ENCODE results near the gene INCENP.

The INCENP gene

DNA sequence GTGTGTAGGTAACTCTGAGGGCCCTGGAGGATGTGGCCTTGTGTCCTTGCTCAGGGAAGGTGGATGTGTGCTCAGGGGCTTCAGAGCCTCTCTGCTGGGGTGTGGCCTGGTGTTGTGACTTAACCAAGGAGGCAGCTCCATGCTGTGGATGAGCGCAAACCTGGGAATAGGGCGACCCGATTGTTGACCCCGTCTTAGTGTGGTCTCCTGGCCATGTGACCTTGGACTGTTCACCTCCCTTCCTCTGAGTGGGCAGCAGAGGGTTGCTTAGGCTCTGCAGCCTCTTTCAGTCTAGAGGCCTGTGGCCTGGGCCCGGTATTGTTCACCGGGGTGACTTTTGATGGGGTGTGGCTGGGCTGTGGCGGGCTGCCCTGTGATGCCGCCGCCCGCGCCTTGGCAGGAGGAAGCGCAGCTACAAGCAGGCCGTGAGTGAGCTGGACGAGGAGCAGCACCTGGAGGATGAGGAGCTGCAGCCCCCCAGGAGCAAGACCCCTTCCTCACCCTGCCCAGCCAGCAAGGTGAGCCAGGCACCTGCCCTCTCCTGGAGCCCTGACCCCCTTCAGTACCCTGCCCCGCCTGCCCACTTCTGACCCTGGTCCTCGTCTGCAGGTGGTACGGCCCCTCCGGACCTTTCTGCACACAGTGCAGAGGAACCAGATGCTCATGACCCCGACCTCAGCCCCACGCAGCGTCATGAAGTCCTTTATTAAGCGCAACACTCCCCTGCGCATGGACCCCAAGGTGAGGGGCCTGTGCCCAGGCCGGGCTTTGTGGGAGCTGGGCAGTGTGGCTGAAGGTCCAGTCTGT, 16.7 kb downstream of the INCENP start:
- DNase-seq (ENCODE audit: low read depth in 1 of 2, low spot score in 1 of 2), result no peak

- DNase-seq (ENCODE audit: low read depth in 1 of 2, low spot score in 1 of 2), result no peak
Measured at GRCh38 chr11:62141111-62142042, 17.6 kb downstream of the INCENP start.

DNA sequence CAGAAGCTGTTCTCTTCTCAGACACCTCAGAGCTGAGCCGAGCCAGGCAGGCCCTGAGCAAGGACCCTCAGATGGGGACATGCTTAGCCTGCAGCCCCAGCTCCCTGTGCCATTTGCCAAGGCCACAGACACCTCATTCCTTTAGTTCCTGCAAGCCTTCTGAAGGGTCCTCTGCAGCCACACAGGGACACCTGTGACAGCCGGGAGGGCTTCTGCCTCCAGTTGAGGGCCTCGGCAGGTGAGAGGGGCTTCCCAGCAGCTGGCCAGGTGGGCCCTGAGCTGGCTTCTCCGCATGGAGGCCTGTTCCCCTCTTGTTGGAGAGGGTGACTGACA, 18.2 kb downstream of the INCENP start:
- no peak for DNase-seq (ENCODE audit: low read depth in 1 of 2, low spot score in 1 of 2)

GRCh38 chr11:62142921-62143320, 19.1 kb downstream of the INCENP start:
- DNase-seq (ENCODE audit: low read depth in 1 of 2, low spot score in 1 of 2), result no peak

DNA sequence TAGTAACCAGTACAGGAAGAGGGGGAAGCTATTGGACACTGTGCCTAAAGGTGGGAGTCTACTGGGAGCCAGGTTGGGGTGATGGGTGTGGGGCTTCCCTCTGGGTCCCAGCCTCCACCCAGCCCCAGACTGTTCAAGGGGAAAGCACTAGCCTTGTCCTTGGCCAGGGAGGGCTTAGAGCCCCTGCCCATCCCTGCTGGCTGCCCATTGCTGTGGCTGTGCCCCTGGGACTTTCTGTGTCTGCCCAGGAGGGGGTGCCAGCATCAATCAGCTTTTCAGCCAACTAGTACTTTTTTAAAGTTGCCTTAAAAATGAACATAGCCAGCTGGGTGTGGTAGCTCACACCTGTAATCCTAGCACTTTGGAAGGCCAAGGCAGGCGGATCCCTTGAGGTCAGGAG, 19.9 kb downstream of the INCENP start:
- no peak for DNase-seq (ENCODE audit: low read depth in 1 of 2, low spot score in 1 of 2)

- DNase-seq (ENCODE audit: low read depth in 1 of 2, low spot score in 1 of 2), result no peak
Measured at GRCh38 chr11:62144641-62145255, 20.9 kb downstream of the INCENP start.

- no peak for DNase-seq (ENCODE audit: low read depth in 1 of 2, low spot score in 1 of 2)
Measured at GRCh38 chr11:62145261-62145871, 21.6 kb downstream of the INCENP start.

DNA sequence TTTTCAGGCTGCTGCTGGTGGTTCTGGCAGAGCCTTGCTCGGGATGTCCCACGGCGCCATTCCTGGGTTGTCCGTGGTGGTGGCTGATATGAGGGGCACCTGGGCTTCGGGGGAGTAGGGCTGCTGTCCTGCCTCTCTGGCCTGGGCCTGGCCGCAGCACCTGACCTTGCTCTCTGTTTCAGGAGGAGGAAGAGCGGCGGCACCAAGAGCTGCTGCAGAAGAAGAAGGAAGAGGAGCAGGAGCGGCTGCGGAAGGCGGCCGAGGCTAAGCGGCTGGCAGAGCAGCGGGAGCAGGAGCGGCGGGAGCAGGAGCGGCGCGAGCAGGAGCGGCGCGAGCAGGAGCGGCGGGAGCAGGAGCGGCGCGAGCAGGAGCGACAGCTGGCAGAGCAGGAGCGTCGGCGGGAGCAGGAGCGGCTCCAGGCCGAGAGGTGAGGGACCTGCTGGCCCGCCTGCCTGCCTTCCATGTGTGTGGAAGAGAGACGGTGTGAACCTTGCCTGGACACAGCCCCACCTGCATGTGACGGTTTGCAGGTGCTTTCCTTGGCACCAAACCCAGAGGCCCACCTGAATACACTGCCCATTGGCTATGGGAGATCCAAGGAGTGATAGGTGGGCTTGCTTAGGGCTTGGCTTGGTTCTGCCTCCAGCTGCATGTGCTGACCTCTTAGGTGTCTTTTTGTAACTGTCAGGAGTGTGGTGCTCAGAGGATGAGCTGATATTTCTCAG, 22.8 kb downstream of the INCENP start:
- DNase-seq (ENCODE audit: low read depth in 1 of 2, low spot score in 1 of 2), result no peak

GRCh38 chr11:62147545-62147944, 23.7 kb downstream of the INCENP start:
- DNase-seq (ENCODE audit: low read depth in 1 of 2, low spot score in 1 of 2), result no peak

DNA sequence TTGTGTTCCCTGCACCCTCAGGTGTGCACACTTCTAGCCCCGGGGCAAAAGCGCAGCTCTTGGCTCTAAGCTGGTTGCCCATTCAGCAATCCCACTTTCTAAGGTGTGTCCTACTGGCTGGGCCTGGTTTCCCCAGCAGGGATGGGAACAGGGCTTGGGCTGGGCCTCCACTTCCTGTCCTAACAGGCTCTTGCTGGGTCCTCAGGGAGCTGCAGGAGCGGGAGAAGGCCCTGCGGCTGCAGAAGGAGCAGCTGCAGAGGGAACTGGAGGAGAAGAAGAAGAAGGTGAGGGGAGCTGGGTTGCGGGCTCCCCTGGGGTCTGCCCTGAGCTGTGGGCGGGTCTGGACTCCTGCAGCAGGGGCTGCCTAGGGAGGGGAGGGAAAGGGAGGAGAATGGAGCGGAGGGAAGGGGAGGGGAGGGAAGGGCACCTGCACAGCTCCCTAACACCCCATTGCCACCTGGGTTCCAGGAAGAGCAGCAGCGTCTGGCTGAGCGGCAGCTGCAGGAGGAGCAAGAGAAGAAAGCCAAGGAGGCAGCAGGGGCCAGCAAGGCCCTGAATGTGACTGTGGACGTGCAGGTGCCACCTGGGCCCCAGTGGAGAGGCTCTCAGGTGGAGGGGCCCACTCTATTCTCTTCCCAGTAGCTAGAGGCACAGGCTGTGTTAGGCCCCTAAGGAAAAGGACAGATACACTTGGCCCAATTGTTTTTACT, 24.6 kb downstream of the INCENP start:
- no peak for DNase-seq (ENCODE audit: low read depth in 1 of 2, low spot score in 1 of 2)

- DNase-seq (ENCODE audit: low read depth in 1 of 2, low spot score in 1 of 2), result no peak
Measured at GRCh38 chr11:62149986-62150886, 26.4 kb downstream of the INCENP start.

- DNase-seq (ENCODE audit: low read depth in 1 of 2, low spot score in 1 of 2), result no peak
Measured at GRCh38 chr11:62150887-62151736, 27.3 kb downstream of the INCENP start.

- no peak for DNase-seq (ENCODE audit: low read depth in 1 of 2, low spot score in 1 of 2)
Measured at GRCh38 chr11:62151737-62152102, 27.9 kb downstream of the INCENP start.

DNA sequence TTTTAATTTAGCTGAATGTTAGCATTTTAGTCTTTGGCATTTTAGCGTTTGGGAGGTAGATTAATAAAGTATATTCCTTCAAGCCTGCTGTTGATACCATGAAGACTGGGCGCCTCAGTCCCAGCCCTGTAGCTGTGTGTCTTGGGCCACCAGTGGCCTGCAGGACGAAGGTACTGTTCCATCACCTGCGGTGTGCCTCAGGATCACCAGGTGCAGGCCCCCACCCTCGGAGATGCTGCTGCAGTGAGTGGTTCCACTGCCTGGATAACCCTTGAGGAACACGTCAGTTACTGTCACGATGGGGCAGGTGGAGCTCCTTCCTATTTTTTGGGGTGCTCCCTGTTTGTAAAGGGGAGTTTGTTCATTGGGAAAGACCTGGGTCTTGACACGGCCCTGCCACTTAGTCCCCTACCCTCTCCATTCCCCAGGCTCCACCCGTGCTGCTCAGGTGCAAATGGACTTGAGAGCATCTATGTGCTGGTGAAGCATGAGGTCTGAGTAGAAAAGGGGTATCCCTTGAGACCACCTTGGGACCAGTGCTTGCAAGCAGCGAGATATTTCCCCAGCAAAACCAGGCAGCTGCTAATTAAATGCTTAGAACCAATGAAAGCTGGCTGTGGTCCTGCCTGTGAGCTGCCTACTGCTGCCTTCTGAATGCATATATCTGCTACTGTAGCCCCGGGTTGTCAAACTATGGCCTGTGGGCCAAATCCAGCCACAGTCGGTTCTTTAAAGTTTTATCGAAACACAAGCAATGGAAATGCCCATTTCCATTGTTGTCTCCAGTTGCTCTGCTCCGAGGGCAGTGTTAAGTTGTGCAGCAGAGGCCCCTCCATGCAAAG, 28.7 kb downstream of the INCENP start:
- DNase-seq (ENCODE audit: low read depth in 1 of 2, low spot score in 1 of 2), result no peak

GRCh38 chr11:62153087-62153395, 29.2 kb downstream of the INCENP start:
- no peak for DNase-seq (ENCODE audit: low read depth in 1 of 2, low spot score in 1 of 2)

DNA sequence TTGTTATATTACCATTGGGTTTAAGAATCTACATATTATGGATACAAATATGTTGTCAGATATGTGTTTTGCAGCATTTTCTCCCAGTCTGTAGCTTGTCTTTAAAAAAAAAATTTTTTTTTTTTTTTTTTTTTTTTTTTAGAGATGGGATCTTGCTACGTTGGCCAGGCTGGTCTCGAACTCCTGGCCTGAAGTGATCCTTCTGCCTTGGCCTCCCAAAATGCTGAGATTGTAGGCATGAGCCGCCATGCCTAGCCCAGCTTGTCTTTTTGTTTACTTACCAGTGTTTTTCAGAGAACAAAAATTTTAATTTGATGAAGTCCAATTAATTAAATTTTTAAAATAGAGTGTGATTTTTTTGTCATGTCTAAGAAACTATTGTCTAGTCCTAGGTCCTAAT, 29.8 kb downstream of the INCENP start:
- DNase-seq (ENCODE audit: low read depth in 1 of 2, low spot score in 1 of 2), result no peak

- no peak for DNase-seq (ENCODE audit: low read depth in 1 of 2, low spot score in 1 of 2)
Measured at GRCh38 chr11:62157603-62158002, 33.8 kb downstream of the INCENP start.

DNA sequence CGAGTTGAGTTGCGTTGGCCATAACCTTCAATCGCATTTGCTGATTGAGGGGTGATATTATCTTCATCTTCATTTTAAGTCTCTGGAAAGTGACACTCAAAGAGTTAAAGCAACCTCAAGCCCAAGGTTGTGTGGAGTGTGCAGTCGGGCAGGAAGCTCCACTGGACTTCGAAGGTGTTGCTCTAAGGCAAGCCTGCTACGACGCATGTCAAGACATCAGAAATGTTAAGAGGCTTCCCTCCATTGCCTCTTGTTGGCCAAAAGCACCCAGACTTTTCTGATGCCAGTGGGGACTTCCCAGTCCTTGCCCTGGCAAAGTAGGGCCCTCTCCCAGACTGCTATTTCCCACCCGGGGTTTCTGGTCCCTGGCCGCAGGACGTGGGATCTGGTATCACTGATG, 42.6 kb downstream of the INCENP start:
- no peak for DNase-seq (ENCODE audit: low read depth in 1 of 2, low spot score in 1 of 2)
